ENCODE results near the gene NCK2. TPM values are rescaled to one million over a fixed set of nuclear protein-coding genes. Genes with fewer than 3 reads are reported as not detected.
A peak's percentile ranks its signal among the peaks of the same experiment; 100 is the strongest.

The NCK2 gene
- total RNA-seq, 1 donor from 2014 or later = 72.4 TPM

DNA sequence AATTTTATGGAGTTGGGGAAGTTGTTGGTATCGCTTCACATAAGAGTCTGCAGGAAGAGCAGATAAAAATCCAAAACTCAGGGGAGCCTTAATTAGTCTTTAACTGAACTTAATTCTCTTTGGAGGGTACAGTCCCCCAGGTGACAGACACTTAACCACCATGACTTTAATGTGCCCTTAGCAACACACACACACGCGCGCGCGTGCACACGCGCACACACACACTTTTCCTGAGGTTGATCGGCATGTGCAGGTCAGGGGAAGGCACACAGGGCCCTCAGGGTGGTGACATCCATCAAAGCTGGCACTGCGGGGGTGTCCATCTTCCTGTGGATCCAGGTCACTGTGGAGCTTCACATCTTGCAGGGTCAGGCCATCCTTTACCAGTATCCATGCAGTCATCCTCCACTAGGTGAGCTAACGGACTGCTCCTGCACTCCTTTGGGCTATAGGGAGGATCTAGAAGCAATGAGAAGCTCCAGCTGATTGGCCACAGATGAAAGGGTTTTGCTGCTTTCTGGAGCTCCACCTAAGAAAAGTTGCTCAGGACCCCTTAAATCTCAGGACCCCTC, 21.9 kb upstream of the NCK2 start:
- peak overlapping the region; percentile 42 for H3K27ac Mint-ChIP-seq

GRCh38 chr2:105723431-105723830, 21.3 kb upstream of the NCK2 start:
- no peak overlapping the region for H3K4me3 Mint-ChIP-seq (ENCODE audit: low read depth)
- H3K36me3 Mint-ChIP-seq (ENCODE audit: low read depth) = peaks cover 4% of the 10 kb centered on the region
- no peak overlapping the region for H3K27ac Mint-ChIP-seq
- peaks cover 11% of the 10 kb centered on the region for H3K27me3 Mint-ChIP-seq (ENCODE audit: low read depth)
- H3K4me1 Mint-ChIP-seq (ENCODE audit: low read depth) = peaks cover 9% of the 10 kb centered on the region
- intact Hi-C loops (cut with micrococcal nuclease) = no loop called here
- DNase-seq (ENCODE audit: low spot score) = no peak
- peaks cover 6% of the 10 kb centered on the region for H3K9me3 Mint-ChIP-seq

More for the DNA sequence above, 21.9 kb upstream of the NCK2 start:
- H3K27me3 Mint-ChIP-seq (ENCODE audit: low read depth) = peaks cover 12% of the 10 kb centered on the region
- H3K4me3 Mint-ChIP-seq (ENCODE audit: low read depth) = no peak overlapping the region
- peaks cover 6% of the 10 kb centered on the region for H3K9me3 Mint-ChIP-seq
- peaks cover 9% of the 10 kb centered on the region for H3K4me1 Mint-ChIP-seq (ENCODE audit: low read depth)
- intact Hi-C loops (cut with micrococcal nuclease) = no loop called here
- H3K36me3 Mint-ChIP-seq (ENCODE audit: low read depth) = peaks cover 4% of the 10 kb centered on the region
- no peak for DNase-seq (ENCODE audit: low spot score)

GRCh38 chr2:105725388-105725787, 19.3 kb upstream of the NCK2 start:
- Mint-ChIP-seq H3K27ac (no peak overlapping the region), H3K4me1 (ENCODE audit: low read depth) (peaks cover 9% of the 10 kb centered on the region), H3K36me3 (ENCODE audit: low read depth) (peaks cover 4% of the 10 kb centered on the region), H3K27me3 (ENCODE audit: low read depth) (peaks cover 4% of the 10 kb centered on the region), H3K9me3 (peaks cover 6% of the 10 kb centered on the region), H3K4me3 (ENCODE audit: low read depth) (no peak overlapping the region)
- DNase-seq (ENCODE audit: low spot score) = no peak
- intact Hi-C loops (cut with micrococcal nuclease) = no loop called here

- intact Hi-C loops (cut with micrococcal nuclease) = no loop called here
- H3K27me3 Mint-ChIP-seq (ENCODE audit: low read depth) = no peaks in the 10 kb centered on the region
- H3K4me3 Mint-ChIP-seq (ENCODE audit: low read depth) = no peak overlapping the region
- DNase-seq (ENCODE audit: low spot score) = no peak
- peaks cover 6% of the 10 kb centered on the region for H3K9me3 Mint-ChIP-seq
- H3K4me1 Mint-ChIP-seq (ENCODE audit: low read depth) = peaks cover 20% of the 10 kb centered on the region
- H3K36me3 Mint-ChIP-seq (ENCODE audit: low read depth) = peaks cover 4% of the 10 kb centered on the region
- no peak overlapping the region for H3K27ac Mint-ChIP-seq
Measured at GRCh38 chr2:105730170-105730569, 14.5 kb upstream of the NCK2 start.

DNA sequence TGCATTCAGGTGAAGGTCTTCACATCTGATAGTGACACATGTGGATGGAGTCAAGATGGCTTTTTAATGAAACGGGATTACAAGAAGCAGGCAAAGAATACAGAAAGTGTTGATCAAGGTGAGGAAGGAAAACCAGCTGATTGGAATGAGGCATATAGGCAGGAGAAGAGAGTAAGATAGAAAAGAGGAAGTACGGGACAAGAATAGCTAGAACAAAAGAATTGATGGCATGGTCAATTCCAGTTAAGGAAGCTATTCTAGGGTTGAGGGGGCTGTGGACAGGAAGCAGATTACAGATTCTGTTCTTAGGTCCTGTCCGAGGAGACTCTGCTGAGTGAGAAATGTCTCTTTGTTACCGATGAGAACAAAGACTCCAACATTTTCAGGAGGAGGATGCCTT, 13.2 kb upstream of the NCK2 start:
- H3K27me3 Mint-ChIP-seq (ENCODE audit: low read depth) = no peaks in the 10 kb centered on the region
- peaks cover 6% of the 10 kb centered on the region for H3K9me3 Mint-ChIP-seq
- intact Hi-C loops (cut with micrococcal nuclease) = no loop called here
- peaks cover 4% of the 10 kb centered on the region for H3K36me3 Mint-ChIP-seq (ENCODE audit: low read depth)
- no peak overlapping the region for H3K4me3 Mint-ChIP-seq (ENCODE audit: low read depth)
- no peak for DNase-seq (ENCODE audit: low spot score)
- H3K4me1 Mint-ChIP-seq (ENCODE audit: low read depth) = peaks cover 27% of the 10 kb centered on the region
- no peak overlapping the region for H3K27ac Mint-ChIP-seq

GRCh38 chr2:105732101-105732500, 12.6 kb upstream of the NCK2 start:
- intact Hi-C loops (cut with micrococcal nuclease) = no loop called here

GRCh38 chr2:105732955-105733607, 11.6 kb upstream of the NCK2 start:
- Mint-ChIP-seq H3K9me3 (no peaks in the 10 kb centered on the region), H3K27ac (no peak overlapping the region), H3K4me1 (ENCODE audit: low read depth) (peaks cover 30% of the 10 kb centered on the region), H3K27me3 (ENCODE audit: low read depth) (no peaks in the 10 kb centered on the region), H3K4me3 (ENCODE audit: low read depth) (no peak overlapping the region), H3K36me3 (ENCODE audit: low read depth) (no peaks in the 10 kb centered on the region)
- intact Hi-C loops (cut with micrococcal nuclease) = no loop called here
- DNase-seq (ENCODE audit: low spot score) = no peak

More at GRCh38 chr2:105732101-105732500, 12.6 kb upstream of the NCK2 start:
- no peak for DNase-seq (ENCODE audit: low spot score)
- no peak overlapping the region for H3K27ac Mint-ChIP-seq
- H3K4me1 Mint-ChIP-seq (ENCODE audit: low read depth) = peaks cover 27% of the 10 kb centered on the region
- no peaks in the 10 kb centered on the region for H3K36me3 Mint-ChIP-seq (ENCODE audit: low read depth)
- H3K9me3 Mint-ChIP-seq = no peaks in the 10 kb centered on the region
- H3K4me3 Mint-ChIP-seq (ENCODE audit: low read depth) = no peak overlapping the region
- no peaks in the 10 kb centered on the region for H3K27me3 Mint-ChIP-seq (ENCODE audit: low read depth)

DNA sequence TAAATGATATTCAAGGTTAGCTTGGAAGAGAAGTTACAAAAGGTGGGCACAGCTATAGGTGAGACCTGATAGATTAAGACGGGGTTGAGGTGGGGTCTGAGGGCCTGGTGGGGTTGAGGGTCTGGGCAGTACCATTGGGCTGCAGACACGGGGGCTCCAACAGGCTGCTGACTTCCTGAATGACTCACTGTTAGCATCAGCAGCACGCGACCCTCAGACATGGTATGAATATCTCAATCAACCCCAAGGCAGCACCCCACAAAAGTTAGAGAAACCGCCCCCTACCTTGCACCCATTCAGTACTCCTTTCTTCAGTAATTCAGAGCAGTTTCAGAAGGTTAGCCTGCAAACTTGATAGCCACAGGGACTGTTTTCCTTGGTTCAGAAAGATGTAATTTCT, 10.8 kb upstream of the NCK2 start:
- intact Hi-C loops (cut with micrococcal nuclease) = no loop called here
- Mint-ChIP-seq H3K9me3 (no peaks in the 10 kb centered on the region), H3K36me3 (ENCODE audit: low read depth) (no peaks in the 10 kb centered on the region), H3K27ac (no peak overlapping the region), H3K4me1 (ENCODE audit: low read depth) (peaks cover 38% of the 10 kb centered on the region), H3K27me3 (ENCODE audit: low read depth) (no peaks in the 10 kb centered on the region), H3K4me3 (ENCODE audit: low read depth) (no peak overlapping the region)
- DNase-seq (ENCODE audit: low spot score) = no peak

GRCh38 chr2:105734762-105735538, 9.8 kb upstream of the NCK2 start:
- H3K27ac Mint-ChIP-seq = no peak overlapping the region
- peaks cover 48% of the 10 kb centered on the region for H3K4me1 Mint-ChIP-seq (ENCODE audit: low read depth)
- no peaks in the 10 kb centered on the region for H3K9me3 Mint-ChIP-seq
- peaks cover 9% of the 10 kb centered on the region for H3K36me3 Mint-ChIP-seq (ENCODE audit: low read depth)
- no peak for DNase-seq (ENCODE audit: low spot score)
- H3K4me3 Mint-ChIP-seq (ENCODE audit: low read depth) = no peak overlapping the region
- intact Hi-C loops (cut with micrococcal nuclease) = loop anchor here (5.0 kb wide), 1 partner anchor 58 kb away; no protein-coding TSS in a partner anchor
- H3K27me3 Mint-ChIP-seq (ENCODE audit: low read depth) = no peaks in the 10 kb centered on the region

GRCh38 chr2:105736145-105736544, 8.6 kb upstream of the NCK2 start:
- no peak overlapping the region for H3K27ac Mint-ChIP-seq
- no peak for DNase-seq (ENCODE audit: low spot score)
- H3K9me3 Mint-ChIP-seq = no peaks in the 10 kb centered on the region
- H3K36me3 Mint-ChIP-seq (ENCODE audit: low read depth) = peaks cover 11% of the 10 kb centered on the region
- H3K4me3 Mint-ChIP-seq (ENCODE audit: low read depth) = no peak overlapping the region
- intact Hi-C loops (cut with micrococcal nuclease) = loop anchor here (5.0 kb wide), 1 partner anchor 59 kb away; no protein-coding TSS in a partner anchor
- no peaks in the 10 kb centered on the region for H3K27me3 Mint-ChIP-seq (ENCODE audit: low read depth)
- H3K4me1 Mint-ChIP-seq (ENCODE audit: low read depth) = peaks cover 56% of the 10 kb centered on the region

DNA sequence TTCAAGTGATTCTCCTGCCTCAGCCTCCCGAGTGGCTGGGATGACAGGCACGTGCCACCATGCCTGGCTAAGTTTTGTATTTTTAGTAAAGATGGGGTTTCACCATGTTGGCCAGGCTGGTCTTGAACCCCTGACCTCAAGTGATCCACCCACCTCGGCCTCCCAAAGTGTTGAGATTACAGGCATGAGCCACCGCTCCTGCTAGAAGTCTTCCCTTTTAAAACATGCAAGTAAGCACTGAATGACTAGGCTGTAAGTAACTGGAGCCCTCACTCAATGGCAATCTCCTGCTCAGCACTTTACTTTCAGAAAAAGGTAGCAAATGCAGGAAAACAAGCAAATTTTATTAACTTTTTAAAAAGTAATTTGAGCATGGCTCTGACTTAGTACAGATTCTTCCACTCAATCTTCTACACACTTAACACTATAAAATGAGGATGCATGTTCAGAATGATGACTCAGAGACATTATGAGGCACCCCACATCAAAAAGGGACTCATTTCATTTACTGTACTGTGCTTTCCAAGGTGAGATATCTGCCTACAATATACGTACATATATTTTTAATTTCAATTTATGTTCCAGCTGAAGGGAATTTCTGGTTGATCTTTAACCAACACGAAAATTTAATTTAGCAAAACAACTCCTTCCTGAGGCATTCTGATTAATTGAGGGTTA, 6.6 kb upstream of the NCK2 start:
- H3K4me1 Mint-ChIP-seq (ENCODE audit: low read depth) = peaks cover 71% of the 10 kb centered on the region
- DNase-seq (ENCODE audit: low spot score) = no peak
- peak overlapping the region; percentile 89 for H3K27ac Mint-ChIP-seq
- peak overlapping the region; percentile 34 for H3K4me3 Mint-ChIP-seq (ENCODE audit: low read depth)
- H3K27me3 Mint-ChIP-seq (ENCODE audit: low read depth) = no peaks in the 10 kb centered on the region
- peaks cover 11% of the 10 kb centered on the region for H3K36me3 Mint-ChIP-seq (ENCODE audit: low read depth)
- H3K9me3 Mint-ChIP-seq = peaks cover 6% of the 10 kb centered on the region
- intact Hi-C loops (cut with micrococcal nuclease) = loop anchor here (5.0 kb wide), 1 partner anchor 61 kb away; no protein-coding TSS in a partner anchor

DNA sequence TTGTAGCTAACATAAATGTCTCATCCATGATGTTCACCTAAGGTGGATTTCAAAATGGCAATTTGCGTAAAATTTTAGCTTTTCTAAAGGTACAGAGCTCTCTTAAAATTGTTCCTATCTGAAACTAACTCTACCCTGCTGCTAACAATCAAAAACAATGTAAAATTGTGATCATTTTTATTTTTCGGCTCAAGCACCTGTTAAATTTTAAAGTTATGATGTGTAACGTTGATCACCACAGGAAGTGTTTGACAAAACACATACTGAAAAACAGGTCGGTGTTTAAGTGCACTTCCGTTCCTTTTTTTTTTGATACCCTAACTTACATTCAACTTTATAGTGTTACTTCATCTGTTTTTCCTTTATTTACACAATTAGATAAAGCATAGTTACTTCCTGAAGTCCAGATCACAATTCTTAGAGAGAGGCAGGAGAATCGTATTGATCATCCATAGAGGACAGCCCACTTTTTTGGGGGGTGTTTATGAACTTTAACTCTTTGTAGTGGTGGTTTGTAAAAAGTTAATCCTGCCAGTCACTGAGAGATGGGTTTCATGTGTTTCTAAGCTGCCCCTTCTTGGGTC, 6.0 kb upstream of the NCK2 start:
- Mint-ChIP-seq H3K4me1 (ENCODE audit: low read depth) (peaks cover 73% of the 10 kb centered on the region), H3K4me3 (ENCODE audit: low read depth) (peak overlapping the region; percentile 54), H3K9me3 (peaks cover 6% of the 10 kb centered on the region), H3K36me3 (ENCODE audit: low read depth) (peaks cover 11% of the 10 kb centered on the region), H3K27me3 (ENCODE audit: low read depth) (no peaks in the 10 kb centered on the region), H3K27ac (peak overlapping the region; percentile 89)
- no peak for DNase-seq (ENCODE audit: low spot score)
- intact Hi-C loops (cut with micrococcal nuclease) = loop anchor here (5.0 kb wide), 1 partner anchor 61 kb away; no protein-coding TSS in a partner anchor
